Neural cell (in vitro differentiated cells): ENCODE data around the gene YIPF6.

Experiments
- EZH2 ChIP-seq: fragments of 200-600, 300-800 bp; shearing (Covaris generic), sonication (generic); IDR thresholded peaks from 2 replicates; pipeline ENCODE4 v1.6.1; 2014; ENCODE audit warnings: antibody characterized with exemption, low read length, borderline replicate concordance, mild to moderate bottlenecking; ENCODE audit not compliant: insufficient read depth, poor library complexity, severe bottlenecking
- TAF1 ChIP-seq: IDR thresholded peaks from 2 replicates; pipeline ENCODE4 v1.6.1; 2012; ENCODE audit warnings: low read depth

DNA sequence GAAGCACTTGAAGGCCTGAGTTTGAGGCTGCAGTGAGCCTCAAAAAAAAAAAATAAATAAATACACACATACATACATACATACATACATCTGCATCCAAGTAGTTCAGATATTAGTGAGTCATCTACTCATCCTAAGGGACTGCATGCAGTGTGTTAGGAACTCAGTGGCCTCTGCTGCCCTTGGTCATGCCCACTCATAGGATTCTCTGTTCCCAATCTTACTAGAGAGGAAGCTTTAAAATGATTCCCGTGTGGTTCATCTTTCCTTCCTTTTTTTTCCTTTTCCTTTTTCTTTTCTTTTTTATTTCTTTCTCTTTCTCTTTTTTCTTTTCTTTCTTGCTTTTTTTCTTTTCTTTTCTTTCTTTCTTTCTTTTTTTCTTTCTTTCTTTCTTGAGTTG, 10.9 kb upstream of the YIPF6 start:
- TF ChIP-seq TAF1 (no peak), EZH2 (no peak)
